Measurements from ENCODE around the gene CSNK1A1. TPM values are rescaled to one million over a fixed set of nuclear protein-coding genes. Genes with fewer than 3 reads are reported as not detected.

Gene CSNK1A1
- total RNA-seq, 1 donor from 2014 or later, result 180 TPM

- peaks cover 53% of the 10 kb centered on the region for H3K4me1 ChIP-seq
- peaks cover 74% of the 10 kb centered on the region for H3K36me3 ChIP-seq
- TF ChIP-seq CTCF (IDR thresholded peaks at IDR 0.05; ENCODE audit: borderline replicate concordance), result no peak
- H3K4me3 ChIP-seq, result no peak overlapping the region
- no peaks in the 10 kb centered on the region for H3K9me3 ChIP-seq (replicated peaks)
- peak overlapping the region; percentile 66 for H3K27ac ChIP-seq (replicated peaks)
- DNase-seq, result no peak
- H3K27me3 ChIP-seq (ENCODE audit: low read depth), result no peaks in the 10 kb centered on the region
- intact Hi-C loops (cut with micrococcal nuclease), result no loop called here
Measured at GRCh38 chr5:149496166-149496565, 55.1 kb downstream of the CSNK1A1 start.

GRCh38 chr5:149495673-149496072 lies 55.6 kb downstream of the CSNK1A1 start:
- no peaks in the 10 kb centered on the region for H3K27me3 ChIP-seq (ENCODE audit: low read depth)
- H3K9me3 ChIP-seq (replicated peaks), result no peaks in the 10 kb centered on the region
- peak overlapping the region; percentile 66 for H3K27ac ChIP-seq (replicated peaks)
- intact Hi-C loops (cut with micrococcal nuclease), result no loop called here
- no peak overlapping the region for H3K4me3 ChIP-seq
- DNase-seq, result no peak
- H3K4me1 ChIP-seq, result peaks cover 58% of the 10 kb centered on the region
- TF ChIP-seq CTCF (IDR thresholded peaks at IDR 0.05; ENCODE audit: borderline replicate concordance), result no peak
- peaks cover 69% of the 10 kb centered on the region for H3K36me3 ChIP-seq

GRCh38 chr5:149493316-149493715 lies 57.9 kb downstream of the CSNK1A1 start:
- no peak for DNase-seq
- Histone ChIP-seq H3K27ac (replicated peaks) (peak overlapping the region; percentile 94), H3K36me3 (peaks cover 47% of the 10 kb centered on the region), H3K9me3 (replicated peaks) (no peaks in the 10 kb centered on the region), H3K4me3 (no peak overlapping the region), H3K27me3 (ENCODE audit: low read depth) (no peaks in the 10 kb centered on the region), H3K4me1 (peaks cover 79% of the 10 kb centered on the region)
- intact Hi-C loops (cut with micrococcal nuclease), result no loop called here
- no peak for TF ChIP-seq CTCF (IDR thresholded peaks at IDR 0.05; ENCODE audit: borderline replicate concordance)

- Histone ChIP-seq H3K27me3 (ENCODE audit: low read depth) (no peaks in the 10 kb centered on the region), H3K36me3 (peaks cover 42% of the 10 kb centered on the region), H3K9me3 (replicated peaks) (no peaks in the 10 kb centered on the region), H3K4me1 (peaks cover 79% of the 10 kb centered on the region), H3K4me3 (no peak overlapping the region), H3K27ac (replicated peaks) (peak overlapping the region; percentile 94)
- intact Hi-C loops (cut with micrococcal nuclease), result no loop called here
- DNase-seq, result no peak
- TF ChIP-seq CTCF (IDR thresholded peaks at IDR 0.05; ENCODE audit: borderline replicate concordance), result no peak
Measured at GRCh38 chr5:149492781-149493180, 58.5 kb downstream of the CSNK1A1 start.

DNA sequence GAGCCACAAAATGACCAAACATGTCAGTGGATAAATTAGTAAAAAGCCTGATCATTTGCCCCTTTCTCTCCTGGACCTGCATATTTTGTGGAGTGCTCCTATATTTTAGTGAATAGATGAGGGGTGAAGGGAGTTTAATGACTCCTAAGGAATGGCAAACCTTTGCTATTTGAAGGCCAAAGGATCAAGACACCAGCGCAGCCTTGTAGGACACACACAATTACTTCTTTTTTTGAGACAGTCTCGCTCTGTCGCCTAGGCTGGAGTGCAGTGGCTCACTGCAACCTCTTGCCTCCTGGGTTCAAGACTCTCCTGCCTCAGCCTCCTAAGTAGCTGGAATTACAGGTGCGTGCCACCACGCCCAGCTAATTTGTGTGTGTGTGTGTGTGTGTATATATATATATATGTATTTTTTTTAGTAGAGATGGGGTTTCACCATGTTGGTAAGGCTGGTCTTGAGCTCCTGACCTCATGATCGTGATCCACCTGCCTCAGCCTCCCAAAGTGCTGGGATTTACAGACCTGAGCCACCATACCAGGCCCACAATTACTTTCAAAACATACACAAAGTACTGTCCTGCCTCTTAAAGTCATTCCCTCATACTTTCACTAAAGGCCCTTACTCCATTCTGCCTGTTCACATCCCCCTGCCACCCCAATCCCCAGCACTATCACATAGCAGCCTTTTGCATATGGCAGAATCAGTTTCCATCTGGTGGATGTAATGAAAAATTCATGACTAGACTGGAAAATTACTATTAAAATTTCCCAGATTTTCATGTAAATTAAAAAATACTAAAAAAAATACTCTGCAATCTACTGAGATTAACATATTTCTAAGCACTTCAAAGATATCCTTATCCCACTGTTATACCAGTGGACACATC lies 60.4 kb downstream of the CSNK1A1 start:
- DNase-seq, result no peak
- peak overlapping the region; percentile 94 for H3K27ac ChIP-seq (replicated peaks)
- no peaks in the 10 kb centered on the region for H3K9me3 ChIP-seq (replicated peaks)
- no peaks in the 10 kb centered on the region for H3K27me3 ChIP-seq (ENCODE audit: low read depth)
- no peak overlapping the region for H3K4me3 ChIP-seq
- intact Hi-C loops (cut with micrococcal nuclease), result no loop called here
- H3K36me3 ChIP-seq, result peaks cover 26% of the 10 kb centered on the region
- peaks cover 79% of the 10 kb centered on the region for H3K4me1 ChIP-seq
- no peak for TF ChIP-seq CTCF (IDR thresholded peaks at IDR 0.05; ENCODE audit: borderline replicate concordance)
